H1 (cell line): Measurements from ENCODE around the gene FGF14.

Source experiments
- ASH2L ChIP-seq: fragments of 200-600, 300-600 bp; sonication (generic); IDR thresholded peaks from one replicate; pipeline ENCODE4 v1.7.1; 2017; ENCODE audit warnings: low read length
- BACH1 ChIP-seq: IDR thresholded peaks from 2 replicates; pipeline ENCODE4 v1.6.1; 2012; ENCODE audit warnings: low read length, improper control_type of control experiment
- CHD1 ChIP-seq: IDR thresholded peaks from 2 replicates; pipeline ENCODE4 v1.6.1; 2012; ENCODE audit warnings: low read depth, low read length, improper control_type of control experiment
- EGR1 ChIP-seq: IDR thresholded peaks from 2 replicates; pipeline ENCODE4 v1.6.1; 2011; ENCODE audit warnings: low read depth, low read length, borderline replicate concordance
- JUN ChIP-seq: IDR thresholded peaks from 2 replicates; pipeline ENCODE4 v1.6.1; 2011; ENCODE audit warnings: low read depth, mild to moderate bottlenecking, improper control_type of control experiment, low read length
- POLR2A ChIP-seq, 2 experiments: IDR thresholded peaks; 1 replicate in 1 of 2; 2 replicates in 1 of 2; pipeline ENCODE4 v1.6.1; 2011; ENCODE audit warnings: low read depth in 2 of 2, low read length in 2 of 2, mild to moderate bottlenecking in 2 of 2; ENCODE audit errors: control extremely low read depth in 1 of 2
- POLR2AphosphoS5 ChIP-seq: IDR thresholded peaks from 2 replicates; pipeline ENCODE4 v1.6.1; 2011; ENCODE audit warnings: low read depth, low read length
- TF ChIP-seq, protein P1 (sequence below), 3 experiments: IDR thresholded peaks; 1 replicate in 2 of 3; 2 replicates in 1 of 3; pipeline versions ENCODE4 v1.5.1 to v1.6.1; 2011; ENCODE audit warnings: low read length in 3 of 3, mild to moderate bottlenecking in 3 of 3, inconsistent platforms in 2 of 3, low read depth in 1 of 3, moderate library complexity in 1 of 3; ENCODE audit not compliant: insufficient read depth in 1 of 3; ENCODE audit errors: control extremely low read depth in 1 of 3

DNA sequence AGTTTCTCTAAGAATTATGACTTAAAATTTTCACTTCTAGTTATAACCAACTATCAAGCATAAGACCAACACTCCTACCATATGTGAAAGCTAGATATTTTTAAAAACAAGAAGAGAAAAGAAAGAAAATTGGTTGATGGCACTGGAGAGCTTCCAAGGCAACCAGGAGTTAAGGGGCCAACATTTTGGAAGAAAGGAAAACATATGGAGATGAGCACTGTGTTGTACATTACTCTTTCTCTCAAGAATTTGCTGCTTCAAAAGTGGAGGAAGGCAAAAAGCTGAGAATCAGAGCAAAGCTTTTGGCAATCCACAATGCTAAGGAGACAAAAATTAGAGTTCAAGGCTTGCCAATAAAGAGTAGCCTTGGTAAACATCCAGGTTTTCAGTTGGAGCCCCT is 503.2 kb downstream of the FGF14 start:
- TF ChIP-seq BACH1: no peak
- no peak for TF ChIP-seq CHD1
- no peak for TF ChIP-seq POLR2A (IDR thresholded peaks at IDR 0.05; ENCODE audit: control extremely low read depth in 1 of 2, low read depth in 2 of 2, low read length in 2 of 2)
- no peak for TF ChIP-seq POLR2AphosphoS5
- TF ChIP-seq, protein P1, sequence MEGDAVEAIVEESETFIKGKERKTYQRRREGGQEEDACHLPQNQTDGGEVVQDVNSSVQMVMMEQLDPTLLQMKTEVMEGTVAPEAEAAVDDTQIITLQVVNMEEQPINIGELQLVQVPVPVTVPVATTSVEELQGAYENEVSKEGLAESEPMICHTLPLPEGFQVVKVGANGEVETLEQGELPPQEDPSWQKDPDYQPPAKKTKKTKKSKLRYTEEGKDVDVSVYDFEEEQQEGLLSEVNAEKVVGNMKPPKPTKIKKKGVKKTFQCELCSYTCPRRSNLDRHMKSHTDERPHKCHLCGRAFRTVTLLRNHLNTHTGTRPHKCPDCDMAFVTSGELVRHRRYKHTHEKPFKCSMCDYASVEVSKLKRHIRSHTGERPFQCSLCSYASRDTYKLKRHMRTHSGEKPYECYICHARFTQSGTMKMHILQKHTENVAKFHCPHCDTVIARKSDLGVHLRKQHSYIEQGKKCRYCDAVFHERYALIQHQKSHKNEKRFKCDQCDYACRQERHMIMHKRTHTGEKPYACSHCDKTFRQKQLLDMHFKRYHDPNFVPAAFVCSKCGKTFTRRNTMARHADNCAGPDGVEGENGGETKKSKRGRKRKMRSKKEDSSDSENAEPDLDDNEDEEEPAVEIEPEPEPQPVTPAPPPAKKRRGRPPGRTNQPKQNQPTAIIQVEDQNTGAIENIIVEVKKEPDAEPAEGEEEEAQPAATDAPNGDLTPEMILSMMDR (IDR thresholded peaks at IDR 0.05; ENCODE audit: control extremely low read depth in 1 of 3, insufficient read depth in 1 of 3, low read depth in 1 of 3, low read length in 3 of 3): no peak
- TF ChIP-seq EGR1: no peak
- TF ChIP-seq ASH2L: no peak
- no peak for TF ChIP-seq JUN
